HFFc6 (cell line): ENCODE data around the gene GJB3. TPM values are rescaled to one million over a fixed set of nuclear protein-coding genes. Genes with fewer than 3 reads are reported as not detected.

Experiments used
- DNase-seq: peaks from one replicate; pipeline ENCODE4 v3.0.0-alpha.2; 2018
- H3K27ac Mint-ChIP-seq: 2 replicates; pipeline ENCODE4 v1.8.0; 2020; ENCODE audit warnings: mild to moderate bottlenecking, mixed read lengths
- H3K27me3 Mint-ChIP-seq: 2 replicates; pipeline ENCODE4 v1.8.0; 2021; ENCODE audit warnings: mild to moderate bottlenecking, moderate library complexity, mixed read lengths; ENCODE audit not compliant: insufficient read depth
- H3K36me3 Mint-ChIP-seq: 2 replicates; pipeline ENCODE4 v1.8.0; 2021; ENCODE audit warnings: low read depth, mixed read lengths
- H3K4me1 Mint-ChIP-seq: 2 replicates; pipeline ENCODE4 v1.8.0; 2020; ENCODE audit warnings: low read depth, mixed read lengths
- H3K4me3 Mint-ChIP-seq: 2 replicates; pipeline ENCODE4 v1.8.0; 2020; ENCODE audit warnings: mild to moderate bottlenecking, moderate library complexity, mixed read lengths
- H3K9me3 Mint-ChIP-seq: 2 replicates; pipeline ENCODE4 v1.8.0; 2020; ENCODE audit warnings: mild to moderate bottlenecking, mixed read lengths
- CTCF ChIP-seq: fragments of 200-600 bp; sonication (generic); IDR thresholded peaks from 2 replicates; pipeline ENCODE4 v1.5.0; 2021; ENCODE audit warnings: antibody characterized with exemption, mild to moderate bottlenecking
- total RNA-seq, 6 experiments: library from RNA; stranded (reverse); fragmentation: NEBNext Ultra II Directional; extraction: Animal tissue kit (Norgen Biotek cat#: 25700); gene quantifications; 2 replicates in 1 of 6; 3 replicates in 5 of 6; pipeline ENCODE4 v1.2.3, GENCODE V29; 2021

The GJB3 gene
- total RNA-seq, 6 experiments from 2014 or later = 0.12 to 0.14 TPM; not detected in 4

- H3K27me3 Mint-ChIP-seq = peaks cover 24% of the 10 kb centered on the region
- no peaks in the 10 kb centered on the region for H3K9me3 Mint-ChIP-seq
- H3K27ac Mint-ChIP-seq = no peak within 1 kb of the TSS
- no peaks in the 10 kb centered on the region for H3K36me3 Mint-ChIP-seq
- peaks cover 6% of the 10 kb centered on the region; the same call in 1 of the 2 replicates for H3K4me1 Mint-ChIP-seq
- TF ChIP-seq CTCF = no peak
- H3K4me3 Mint-ChIP-seq = no peak within 1 kb of the TSS
- DNase-seq = no peak
Observed at GRCh38 chr1:34754964-34755637, 25.9 kb upstream of the GJB3 start, which contains the start of gene GJB5. TSS of gene GJB5 (plus strand) at chr1:34755047. CDS start at chr1:34757331, 2,284 bp downstream.

- Mint-ChIP-seq H3K36me3 (no peaks in the 10 kb centered on the region), H3K27me3 (peaks cover 23% of the 10 kb centered on the region), H3K4me3 (no peak overlapping the region), H3K4me1 (peaks cover under 1% of the 10 kb centered on the region; the same call in 1 of the 2 replicates), H3K27ac (no peak overlapping the region), H3K9me3 (no peaks in the 10 kb centered on the region)
- DNase-seq = no peak
- TF ChIP-seq CTCF = no peak
Observed at GRCh38 chr1:34755961-34756360, 25.1 kb upstream of the GJB3 start.

- Mint-ChIP-seq H3K9me3 (no peaks in the 10 kb centered on the region), H3K4me3 (no peak overlapping the region), H3K4me1 (no peaks in the 10 kb centered on the region; the same call in 1 of the 2 replicates), H3K27ac (no peak overlapping the region), H3K27me3 (peaks cover 19% of the 10 kb centered on the region), H3K36me3 (no peaks in the 10 kb centered on the region)
- DNase-seq = no peak
- no peak for TF ChIP-seq CTCF
Observed at GRCh38 chr1:34757386-34757785, 23.6 kb upstream of the GJB3 start.

GRCh38 chr1:34758751-34759150, 22.3 kb upstream of the GJB3 start:
- no peak for DNase-seq
- Mint-ChIP-seq H3K36me3 (no peaks in the 10 kb centered on the region), H3K27me3 (peaks cover 16% of the 10 kb centered on the region), H3K9me3 (no peaks in the 10 kb centered on the region), H3K4me3 (no peak overlapping the region), H3K27ac (no peak overlapping the region), H3K4me1 (peaks cover 11% of the 10 kb centered on the region)
- TF ChIP-seq CTCF = no peak

GRCh38 chr1:34759503-34760357, 21.3 kb upstream of the GJB3 start, which contains the start of gene GJB4:
TSS of gene GJB4 (plus strand) at chr1:34759740. CDS start at chr1:34761255, 1,515 bp downstream.
- Mint-ChIP-seq H3K4me3 (no peak within 1 kb of the TSS), H3K27me3 (peaks cover 13% of the 10 kb centered on the region), H3K4me1 (peaks cover 14% of the 10 kb centered on the region), H3K36me3 (no peaks in the 10 kb centered on the region), H3K9me3 (no peaks in the 10 kb centered on the region), H3K27ac (no peak within 1 kb of the TSS)
- peak; percentile 25 for TF ChIP-seq CTCF
- no peak for DNase-seq
